ENCODE data around the gene NKX3-2.

GRCh38 chr4:13547485-13548041, 3.3 kb upstream of the NKX3-2 start:
- TF ChIP-seq EZH2 (optimal IDR thresholded peaks at IDR 0.05; ENCODE audit: low read depth, low read length) = no peak
- no peak for TF ChIP-seq EZH2phosphoT487 (IDR thresholded peaks at IDR 0.05; ENCODE audit: low read length)

Measured in MM.1S (cell line).